Stomach smooth muscle (tissue), 2 donors: ENCODE measurements around the gene GIT2.
"Not testable (repeated sequence)": the region's sequence is repeated elsewhere in the genome, so short reads cannot be mapped to it uniquely, and the experiment has no call there.

Experiments used
- H3K27ac ChIP-seq: one replicate; pipeline ENCODE4 v1.7.0; 2013; ENCODE audit warnings: mild to moderate bottlenecking, low read length, inconsistent platforms
- H3K27me3 ChIP-seq, 2 donors: one replicate each; pipeline ENCODE4 v1.7.0; 2013; ENCODE audit warnings: low read length in 2 of 2; ENCODE audit not compliant: insufficient read depth in 2 of 2, control insufficient read depth in 1 of 2
- H3K36me3 ChIP-seq, 2 donors: one replicate each; pipeline ENCODE4 v1.7.0; 2013; ENCODE audit warnings: low read length in 2 of 2; ENCODE audit not compliant: control insufficient read depth in 2 of 2, insufficient read depth in 2 of 2
- H3K4me1 ChIP-seq: one replicate; pipeline ENCODE4 v1.7.0; 2013; ENCODE audit warnings: low read length; ENCODE audit not compliant: control insufficient read depth, insufficient read depth
- H3K4me3 ChIP-seq, 2 donors: one replicate each; pipeline ENCODE4 v1.7.0; 2013; ENCODE audit warnings: low read length in 2 of 2
- H3K9ac ChIP-seq, 2 donors: one replicate each; pipeline ENCODE4 v1.7.0; 2013; ENCODE audit warnings: low read length in 2 of 2, mild to moderate bottlenecking in 1 of 2
- H3K9me3 ChIP-seq, 2 donors: one replicate each; pipeline ENCODE4 v1.7.0; 2013; ENCODE audit warnings: low read length in 2 of 2; ENCODE audit not compliant: control insufficient read depth in 2 of 2
- donor health status: healthy.
- donor health status: Pancreatic carcinoma.

The GIT2 gene

GRCh38 chr12:110024051-110024450 lies 27.9 kb upstream of the GIT2 start:
- Histone ChIP-seq H3K27me3 (no peaks in the 10 kb centered on the region), H3K4me3 (no peak overlapping the region), H3K27ac (no peak overlapping the region), H3K9ac (no peak overlapping the region), H3K36me3 (peaks cover 30 to 40% of the 10 kb centered on the region in 2 donors), H3K4me1 (peaks cover 10% of the 10 kb centered on the region), H3K9me3 (no peaks in the 10 kb centered on the region)

GRCh38 chr12:110023059-110023980 lies 27.2 kb upstream of the GIT2 start:
- no peak overlapping the region for H3K9ac ChIP-seq
- no peak overlapping the region for H3K27ac ChIP-seq
- peaks cover 35 to 40% of the 10 kb centered on the region in 2 donors for H3K36me3 ChIP-seq

GRCh38 chr12:110020956-110021355 lies 24.8 kb upstream of the GIT2 start:
- no peaks in the 10 kb centered on the region for H3K9me3 ChIP-seq
- no peaks in the 10 kb centered on the region for H3K27me3 ChIP-seq
- peaks cover 10% of the 10 kb centered on the region for H3K4me1 ChIP-seq
- H3K4me3 ChIP-seq, result no peak overlapping the region
- H3K36me3 ChIP-seq, result peaks cover 23 to 31% of the 10 kb centered on the region in 2 donors
- H3K27ac ChIP-seq, result no peak overlapping the region
- no peak overlapping the region for H3K9ac ChIP-seq

More at GRCh38 chr12:110023059-110023980, 27.2 kb upstream of the GIT2 start:
- no peak overlapping the region for H3K4me3 ChIP-seq
- H3K27me3 ChIP-seq, result no peaks in the 10 kb centered on the region
- peaks cover 10% of the 10 kb centered on the region for H3K4me1 ChIP-seq
- H3K9me3 ChIP-seq, result no peaks in the 10 kb centered on the region

- Histone ChIP-seq H3K27ac (no peak overlapping the region), H3K36me3 (peaks cover 23 to 30% of the 10 kb centered on the region in 2 donors), H3K9me3 (no peaks in the 10 kb centered on the region), H3K4me1 (no peaks in the 10 kb centered on the region), H3K4me3 (no peak overlapping the region), H3K27me3 (no peaks in the 10 kb centered on the region), H3K9ac (no peak overlapping the region)
Measured at GRCh38 chr12:110015132-110015531, 19.0 kb upstream of the GIT2 start.

- Histone ChIP-seq H3K36me3 (peaks cover 11 to 19% of the 10 kb centered on the region in 2 donors), H3K27ac (no peak overlapping the region), H3K4me3 (no peak overlapping the region), H3K27me3 (no peaks in the 10 kb centered on the region), H3K4me1 (no peaks in the 10 kb centered on the region), H3K9ac (no peak overlapping the region), H3K9me3 (no peaks in the 10 kb centered on the region)
Measured at GRCh38 chr12:110012659-110013058, 16.5 kb upstream of the GIT2 start.

- Histone ChIP-seq H3K4me1 (no peaks in the 10 kb centered on the region), H3K36me3 (peaks cover 11 to 17% of the 10 kb centered on the region in 2 donors), H3K4me3 (no peak overlapping the region), H3K9ac (no peak overlapping the region), H3K27ac (no peak overlapping the region), H3K9me3 (no peaks in the 10 kb centered on the region), H3K27me3 (no peaks in the 10 kb centered on the region)
Measured at GRCh38 chr12:110012137-110012536, 16.0 kb upstream of the GIT2 start.

- Histone ChIP-seq H3K9me3 (no peaks in the 10 kb centered on the region), H3K4me3 (no peak overlapping the region), H3K27me3 (no peaks in the 10 kb centered on the region), H3K27ac (no peak overlapping the region), H3K4me1 (no peaks in the 10 kb centered on the region), H3K36me3 (peaks cover 11 to 17% of the 10 kb centered on the region in 2 donors), H3K9ac (no peak overlapping the region)
Measured at GRCh38 chr12:110010853-110011723, 14.9 kb upstream of the GIT2 start.

- H3K27ac ChIP-seq, H3K27me3 ChIP-seq, H3K9ac ChIP-seq, H3K9me3 ChIP-seq, H3K4me1 ChIP-seq, H3K4me3 ChIP-seq: not testable (repeated sequence)
- H3K36me3 ChIP-seq, result peaks cover 11 to 14% of the 10 kb centered on the region in 2 donors
Measured at GRCh38 chr12:110008681-110009398, 12.7 kb upstream of the GIT2 start.

- no peaks in the 10 kb centered on the region for H3K4me1 ChIP-seq
Measured at GRCh38 chr12:110007881-110008280, 11.7 kb upstream of the GIT2 start.

GRCh38 chr12:110006115-110006514 lies 9.9 kb upstream of the GIT2 start:
- H3K36me3 ChIP-seq, result peaks cover 2 to 6% of the 10 kb centered on the region in 2 donors
- no peak overlapping the region for H3K27ac ChIP-seq

More at GRCh38 chr12:110007881-110008280, 11.7 kb upstream of the GIT2 start:
- H3K9ac ChIP-seq, result no peak overlapping the region
- H3K27me3 ChIP-seq, result no peaks in the 10 kb centered on the region
- H3K9me3 ChIP-seq, result no peaks in the 10 kb centered on the region
- no peak overlapping the region for H3K4me3 ChIP-seq
- H3K36me3 ChIP-seq, result peaks cover 6 to 14% of the 10 kb centered on the region in 2 donors
- H3K27ac ChIP-seq, result no peak overlapping the region

More at GRCh38 chr12:110006115-110006514, 9.9 kb upstream of the GIT2 start:
- no peaks in the 10 kb centered on the region for H3K27me3 ChIP-seq
- no peaks in the 10 kb centered on the region for H3K9me3 ChIP-seq
- no peaks in the 10 kb centered on the region for H3K4me1 ChIP-seq
- H3K4me3 ChIP-seq, result no peak overlapping the region
- no peak overlapping the region for H3K9ac ChIP-seq
